Endodermal cell (in vitro differentiated cells): ENCODE results near the gene DHX58. TPM values are rescaled to one million over a fixed set of nuclear protein-coding genes. Genes with fewer than 3 reads are reported as not detected.

Experiments used
- DNase-seq: peaks from one replicate; pipeline ENCODE4 v3.0.0-alpha.2; 2017
- H3K27ac ChIP-seq: 2 replicates; pipeline ENCODE4 v1.5.1; 2013; ENCODE audit warnings: mild to moderate bottlenecking, low read depth, low read length, moderate library complexity
- H3K27me3 ChIP-seq: 2 replicates; pipeline ENCODE4 v1.6.1; 2013; ENCODE audit warnings: mild to moderate bottlenecking, low read length, moderate library complexity; ENCODE audit not compliant: insufficient read depth, control insufficient read depth, poor library complexity, severe bottlenecking
- H3K36me3 ChIP-seq: 2 replicates; pipeline ENCODE4 v1.7.0; 2013; ENCODE audit warnings: mild to moderate bottlenecking, low read length, moderate library complexity; ENCODE audit not compliant: control insufficient read depth, insufficient read depth
- H3K4me1 ChIP-seq: one replicate; pipeline ENCODE4 v1.7.0; 2013; ENCODE audit warnings: low read length; ENCODE audit not compliant: control insufficient read depth, insufficient read depth
- H3K4me3 ChIP-seq: 2 replicates; pipeline ENCODE4 v1.5.1; 2013; ENCODE audit warnings: mild to moderate bottlenecking, low read length, moderate library complexity
- H3K9ac ChIP-seq: 2 replicates; pipeline ENCODE4 v1.6.1; 2013; ENCODE audit warnings: mild to moderate bottlenecking, low read length, moderate library complexity; ENCODE audit not compliant: poor library complexity, severe bottlenecking; ENCODE audit errors: extremely low read depth
- H3K9me3 ChIP-seq: 2 replicates; pipeline ENCODE4 v1.6.1; 2013; ENCODE audit warnings: mild to moderate bottlenecking, low read length, moderate library complexity; ENCODE audit not compliant: control insufficient read depth
- H3K27ac Mint-ChIP-seq: 2 replicates; pipeline ENCODE4 v1.8.0; 2020; ENCODE audit warnings: mixed read lengths
- H3K27me3 Mint-ChIP-seq: 2 replicates; pipeline ENCODE4 v1.8.0; 2021; ENCODE audit warnings: mild to moderate bottlenecking, mixed read lengths; ENCODE audit not compliant: insufficient read depth
- H3K36me3 Mint-ChIP-seq: 2 replicates; pipeline ENCODE4 v1.8.0; 2020; ENCODE audit warnings: low read depth, mixed read lengths
- H3K4me1 Mint-ChIP-seq: 2 replicates; pipeline ENCODE4 v1.8.0; 2020; ENCODE audit warnings: mixed read lengths
- H3K4me3 Mint-ChIP-seq: 2 replicates; pipeline ENCODE4 v1.8.0; 2020; ENCODE audit warnings: mild to moderate bottlenecking, moderate library complexity, mixed read lengths
- H3K9me3 Mint-ChIP-seq: 2 replicates; pipeline ENCODE4 v1.8.0; 2020; ENCODE audit warnings: mild to moderate bottlenecking, mixed read lengths
- CTCF ChIP-seq: fragments of 200-600 bp; sonication (generic); conservative IDR thresholded peaks from 2 replicates; pipeline ENCODE4 v1.5.0; 2021; ENCODE audit warnings: antibody characterized with exemption, mild to moderate bottlenecking
- WGBS, 2 experiments: methylation state at CpG; one replicate each; pipeline versions ENCODE4 v1.1.5 to v1.1.7; 2013; ENCODE audit warnings: missing lambda C conversion rate in 2 of 2, mixed read lengths in 1 of 2; ENCODE audit not compliant: insufficient coverage in 1 of 2, insufficient read length in 1 of 2; 5-methylcytosine and 5-hydroxymethylcytosine counted together
- total RNA-seq, 2 donors: library from RNA; stranded (reverse); fragmentation: NEBNext Ultra II Directional in 1 of 2; extraction: Animal tissue kit (Norgen Biotek cat#: 25700) in 1 of 2; gene quantifications; 2 replicates in 1 of 2; 3 replicates in 1 of 2; pipeline ENCODE4 v1.2.1, GENCODE V29; 2021

The DHX58 gene
- total RNA-seq, 2 donors from 2014 or later = 0.38 to 0.48 TPM

- H3K27ac ChIP-seq = no peak overlapping the region
- Mint-ChIP-seq H3K4me3 (no peak overlapping the region), H3K27ac (peak overlapping the region; percentile 19), H3K36me3 (no peaks in the 10 kb centered on the region), H3K4me1 (peaks cover 10% of the 10 kb centered on the region), H3K27me3 (peaks cover 13% of the 10 kb centered on the region), H3K9me3 (no peaks in the 10 kb centered on the region)
- H3K9ac ChIP-seq = no peak overlapping the region
- no peak for TF ChIP-seq CTCF
- H3K36me3 ChIP-seq = no peaks in the 10 kb centered on the region
- no peaks in the 10 kb centered on the region for H3K9me3 ChIP-seq
- H3K4me3 ChIP-seq = no peak overlapping the region
- peaks cover 12% of the 10 kb centered on the region for H3K27me3 ChIP-seq
- 75 to 97% methylated on average over 4 to 5 of the region's 5 CpGs for WGBS, 2 experiments
- no peaks in the 10 kb centered on the region for H3K4me1 ChIP-seq
- DNase-seq = no peak
These were observed 34.8 kb downstream of the DHX58 start for GRCh38 chr17:42077755-42078154.

GRCh38 chr17:42076797-42077559, 35.5 kb downstream of the DHX58 start:
- Histone ChIP-seq H3K9me3 (no peaks in the 10 kb centered on the region), H3K4me1 (no peaks in the 10 kb centered on the region), H3K9ac (no peak overlapping the region), H3K27me3 (peaks cover 18% of the 10 kb centered on the region), H3K36me3 (no peaks in the 10 kb centered on the region), H3K27ac (no peak overlapping the region), H3K4me3 (no peak overlapping the region)
- Mint-ChIP-seq H3K4me1 (peaks cover 10% of the 10 kb centered on the region), H3K27ac (no peak overlapping the region), H3K4me3 (no peak overlapping the region), H3K9me3 (no peaks in the 10 kb centered on the region), H3K36me3 (no peaks in the 10 kb centered on the region), H3K27me3 (peaks cover 16% of the 10 kb centered on the region)
- no peak for DNase-seq
- no peak for TF ChIP-seq CTCF
- 95 to 96% methylated on average over 2 to 4 of the region's 4 CpGs for WGBS, 2 experiments

GRCh38 chr17:42075789-42076188, 36.7 kb downstream of the DHX58 start:
- Mint-ChIP-seq H3K27ac (no peak overlapping the region), H3K4me1 (peaks cover 10% of the 10 kb centered on the region), H3K4me3 (no peak overlapping the region), H3K27me3 (peaks cover 28% of the 10 kb centered on the region), H3K36me3 (no peaks in the 10 kb centered on the region), H3K9me3 (no peaks in the 10 kb centered on the region)
- Histone ChIP-seq H3K27ac (no peak overlapping the region), H3K9me3 (no peaks in the 10 kb centered on the region), H3K27me3 (peaks cover 30% of the 10 kb centered on the region), H3K4me1 (no peaks in the 10 kb centered on the region), H3K36me3 (no peaks in the 10 kb centered on the region), H3K9ac (no peak overlapping the region), H3K4me3 (no peak overlapping the region)
- 91 to 97% methylated on average over 5 to 6 of the region's 6 CpGs for WGBS, 2 experiments
- TF ChIP-seq CTCF = no peak
- DNase-seq = no peak
